SK-N-SH (cell line): ENCODE data around the gene DENND2C. TPM values are rescaled to one million over a fixed set of nuclear protein-coding genes. Genes with fewer than 3 reads are reported as not detected.

Experiments
- CTCF ChIA-PET: fragments of 300-600, 350-600 bp; formaldehyde crosslinking; extraction: SDS; loops from one replicate; lab custom pipeline; 2021; lab: Yijun Ruan, JAX
- POLR2A ChIA-PET: fragments of 350-600 bp; sonication (Branson Sonifier 250); formaldehyde crosslinking; extraction: SDS; loops from one replicate; lab custom pipeline; 2020; ENCODE audit warnings: antibody characterized with exemption, inconsistent platforms; lab: Yijun Ruan, JAX
- DNase-seq: peaks from one replicate; pipeline ENCODE4 v3.0.0; 2012
- H2AFZ ChIP-seq: fragments of 200-600 bp; sonication (generic); 2 replicates; pipeline ENCODE4 v1.8.1; 2016; ENCODE audit warnings: antibody characterized with exemption, mild to moderate bottlenecking, low read depth
- H3F3A ChIP-seq: fragments of 200-600 bp; sonication (generic); replicated peaks from 2 replicates; pipeline ENCODE3; 2016; ENCODE audit warnings: antibody characterized with exemption, mild to moderate bottlenecking; ENCODE audit not compliant: insufficient read depth
- H3K27ac ChIP-seq, 2 experiments: fragments of 200-500 bp in 1 of 2; fragments of 200-600 bp in 1 of 2; sonication (Bioruptor generic) in 1 of 2; sonication (generic), shearing (Covaris generic) in 1 of 2; 2 replicates each; pipeline versions ENCODE4 v1.5.1 to v1.6.1; 2014 to 2016; ENCODE audit warnings: low read depth in 2 of 2, inconsistent platforms in 1 of 2, low read length in 1 of 2, mild to moderate bottlenecking in 1 of 2, mixed read lengths in 1 of 2
- H3K27me3 ChIP-seq: fragments of 200-600 bp; sonication (generic), shearing (Covaris generic); 2 replicates; pipeline ENCODE4 v1.6.1; 2016; ENCODE audit warnings: mixed run types; ENCODE audit not compliant: insufficient read depth
- H3K36me3 ChIP-seq, 2 experiments: fragments of 200-500 bp in 1 of 2; fragments of 200-600 bp in 1 of 2; sonication (Bioruptor generic) in 1 of 2; sonication (generic) in 1 of 2; replicated peaks in 1 of 2; 2 replicates each; pipeline versions ENCODE3 to v1.5.1; 2014 to 2016; ENCODE audit warnings: low read length in 1 of 2, mild to moderate bottlenecking in 1 of 2; ENCODE audit not compliant: insufficient read depth in 2 of 2, control insufficient read depth in 1 of 2
- H3K4me1 ChIP-seq, 2 experiments: fragments of 200-500 bp in 1 of 2; fragments of 200-600 bp in 1 of 2; sonication (Bioruptor generic) in 1 of 2; sonication (generic), shearing (Covaris generic) in 1 of 2; 2 replicates each; pipeline versions ENCODE4 v1.5.1 to v1.6.1; 2014 to 2016; ENCODE audit warnings: low read depth in 1 of 2, low read length in 1 of 2, mixed run types in 1 of 2; ENCODE audit not compliant: insufficient read depth in 2 of 2, control insufficient read depth in 1 of 2
- H3K4me2 ChIP-seq: fragments of 200-600 bp; sonication (generic), shearing (Covaris generic); 2 replicates; pipeline ENCODE4 v1.6.1; 2017; ENCODE audit warnings: mixed run types
- H3K4me3 ChIP-seq, 2 experiments: fragments of 200-500 bp in 1 of 2; fragments of 200-600 bp in 1 of 2; sonication (Bioruptor generic) in 1 of 2; sonication (generic), shearing (Covaris generic) in 1 of 2; 2 replicates each; pipeline versions ENCODE4 v1.5.1 to v1.8.1; 2014 to 2016; ENCODE audit warnings: low read depth in 2 of 2, inconsistent platforms in 1 of 2, low read length in 1 of 2, mild to moderate bottlenecking in 1 of 2, mixed read lengths in 1 of 2, moderate library complexity in 1 of 2
- H3K79me2 ChIP-seq: fragments of 200-600 bp; sonication (generic); 2 replicates; pipeline ENCODE4 v1.8.1; 2017; ENCODE audit warnings: mild to moderate bottlenecking; ENCODE audit not compliant: insufficient read depth
- H3K9ac ChIP-seq: fragments of 200-600 bp; sonication (generic); 2 replicates; pipeline ENCODE4 v1.6.1; 2017; ENCODE audit warnings: mixed run types
- H3K9me2 ChIP-seq: fragments of 200-600 bp; sonication (generic); 2 replicates; pipeline ENCODE4 v1.6.1; 2017; ENCODE audit warnings: mixed run types
- H3K9me3 ChIP-seq: fragments of 200-600 bp; sonication (generic); 2 replicates; pipeline ENCODE4 v1.6.1; 2017; ENCODE audit warnings: mixed run types, mild to moderate bottlenecking, moderate library complexity
- H4K20me1 ChIP-seq: fragments of 200-600 bp; sonication (generic); 2 replicates; pipeline ENCODE4 v1.6.1; 2017; ENCODE audit warnings: mild to moderate bottlenecking, mixed run types; ENCODE audit not compliant: insufficient read depth
- CHD2 ChIP-seq: fragments of 150-350 bp; IDR thresholded peaks from 2 replicates; pipeline ENCODE4 v1.6.1; 2018; ENCODE audit warnings: low read length; ENCODE audit not compliant: partially characterized antibody
- FOSL2 ChIP-seq: IDR thresholded peaks from 2 replicates; pipeline ENCODE4 v1.4.0; 2012; ENCODE audit warnings: low read depth, mild to moderate bottlenecking, moderate library complexity, borderline replicate concordance
- FOXM1 ChIP-seq: IDR thresholded peaks from 2 replicates; pipeline ENCODE4 v1.4.0; 2012; ENCODE audit warnings: low read depth, mild to moderate bottlenecking
- GATA2 ChIP-seq: sonication (generic); formaldehyde crosslinking; IDR thresholded peaks from 2 replicates; pipeline ENCODE4 v1.5.0; 2020; ENCODE audit warnings: mild to moderate bottlenecking, missing genetic modification reagents
- JUND ChIP-seq: IDR thresholded peaks from 2 replicates; pipeline ENCODE4 v1.4.0; 2012
- MEF2A ChIP-seq: IDR thresholded peaks from 2 replicates; pipeline ENCODE4 v1.4.0; 2012; ENCODE audit warnings: low read depth, borderline replicate concordance
- MXI1 ChIP-seq: IDR thresholded peaks from 2 replicates; pipeline ENCODE4 v1.6.1; 2012; ENCODE audit warnings: mild to moderate bottlenecking, low read depth, low read length, improper control_type of control experiment
- POLR2AphosphoS5 ChIP-seq: IDR thresholded peaks from 2 replicates; pipeline ENCODE4 v1.6.1; 2012; ENCODE audit warnings: low read depth, low read length
- RAD21 ChIP-seq: IDR thresholded peaks from 2 replicates; pipeline ENCODE4 v1.6.1; 2012; ENCODE audit warnings: mild to moderate bottlenecking, low read length
- RCOR1 ChIP-seq: fragments of 150-350 bp; IDR thresholded peaks from 2 replicates; pipeline ENCODE4 v1.6.1; 2017; ENCODE audit warnings: antibody characterized with exemption, low read length
- RFX5 ChIP-seq: IDR thresholded peaks from 2 replicates; pipeline ENCODE4 v1.6.1; 2012; ENCODE audit warnings: mild to moderate bottlenecking, improper control_type of control experiment, low read length
- SMC3 ChIP-seq: IDR thresholded peaks from 2 replicates; pipeline ENCODE4 v1.6.1; 2012; ENCODE audit warnings: low read depth, low read length, improper control_type of control experiment
- TAF1 ChIP-seq: IDR thresholded peaks from 2 replicates; pipeline ENCODE4 v1.6.1; 2012; ENCODE audit warnings: low read depth, mild to moderate bottlenecking, low read length, moderate library complexity, borderline replicate concordance
- TEAD4 ChIP-seq: IDR thresholded peaks from 2 replicates; pipeline ENCODE4 v1.4.0; 2012; ENCODE audit warnings: mild to moderate bottlenecking, borderline replicate concordance; ENCODE audit not compliant: insufficient read depth
- YY1 ChIP-seq: IDR thresholded peaks from 2 replicates; pipeline ENCODE4 v1.4.0; 2012; ENCODE audit warnings: low read depth, mild to moderate bottlenecking
- whole genome bisulfite sequencing: methylation state at CpG from one replicate; pipeline ENCODE4 v1.1.6; 2017; ENCODE audit warnings: low lambda C conversion rate; 5-methylcytosine and 5-hydroxymethylcytosine counted together
- polyA plus RNA-seq, 3 experiments: library from polyadenylated mRNA; depleted of rRNA; stranded (reverse); fragments of >200 nt; gene quantifications; 2 replicates each; pipeline ENCODE4 v1.2.3, GENCODE V29; 2012
- TF ChIP-seq, protein P1 (sequence below): IDR thresholded peaks from 2 replicates; pipeline ENCODE4 v1.4.0; 2012; ENCODE audit warnings: low read depth
- TF ChIP-seq, protein P2 (sequence below): IDR thresholded peaks from 2 replicates; pipeline ENCODE4 v1.6.1; 2012; ENCODE audit warnings: mild to moderate bottlenecking, low read depth, low read length, moderate library complexity
- TF ChIP-seq, protein P3 (sequence below): fragments of 200-600 bp; sonication (generic); IDR thresholded peaks from 2 replicates; pipeline ENCODE4 v1.6.1; 2017; ENCODE audit warnings: antibody characterized with exemption, mild to moderate bottlenecking, moderate library complexity
- TF ChIP-seq, protein P4 (sequence below): fragments of 150-350 bp; IDR thresholded peaks from 2 replicates; pipeline ENCODE4 v1.6.1; 2016; ENCODE audit warnings: mild to moderate bottlenecking, low read depth, low read length

Gene DENND2C
- polyA plus RNA-seq, 1 of the 3 experiments (the other 2 are of a cell fraction): 0.03 TPM

DNA sequence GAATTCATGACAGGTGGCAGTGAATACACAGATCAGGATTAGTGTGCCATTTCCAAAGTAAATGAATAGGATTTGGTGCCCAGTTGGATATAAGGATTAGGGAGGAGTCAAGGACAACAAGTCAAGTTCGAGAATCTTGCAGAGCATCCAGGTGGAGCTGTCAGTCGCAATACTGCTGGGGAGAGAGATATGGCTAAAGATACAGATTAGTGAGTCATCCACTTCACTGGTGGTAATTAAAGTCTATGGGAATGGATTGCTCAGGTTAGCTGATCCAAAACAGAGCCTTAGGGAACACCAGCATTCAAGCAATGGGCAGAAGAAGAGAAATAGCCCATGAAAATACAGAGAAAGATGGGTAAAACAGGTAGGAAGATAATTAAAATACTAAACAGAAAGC lies 115.3 kb downstream of the DENND2C start:
- CTCF ChIA-PET: no interaction called here
- Histone ChIP-seq H3K9ac (no peak overlapping the region), H3K36me3 (no peaks in the 10 kb centered on the region), H4K20me1 (no peaks in the 10 kb centered on the region), H3K9me3 (no peaks in the 10 kb centered on the region), H3K9me2 (no peaks in the 10 kb centered on the region), H3K4me2 (no peak overlapping the region), H3K27ac (no peak overlapping the region), H3K27me3 (no peaks in the 10 kb centered on the region), H3K79me2 (no peaks in the 10 kb centered on the region), H3K4me3 (no peak overlapping the region), H2AFZ (no peak overlapping the region), H3F3A (peaks cover 4% of the 10 kb centered on the region), H3K4me1 (no peaks in the 10 kb centered on the region)
- DNase-seq: no peak
- TF ChIP-seq, protein P1, sequence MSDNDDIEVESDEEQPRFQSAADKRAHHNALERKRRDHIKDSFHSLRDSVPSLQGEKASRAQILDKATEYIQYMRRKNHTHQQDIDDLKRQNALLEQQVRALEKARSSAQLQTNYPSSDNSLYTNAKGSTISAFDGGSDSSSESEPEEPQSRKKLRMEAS: no peak
- TF ChIP-seq FOSL2 (no peak), MXI1 (no peak), RFX5 (no peak), GATA2 (no peak), TEAD4 (no peak), JUND (no peak), MEF2A (no peak), RCOR1 (no peak), SMC3 (no peak), RAD21 (no peak), POLR2AphosphoS5 (no peak), CHD2 (no peak), FOXM1 (no peak), YY1 (no peak), TAF1 (no peak)
- TF ChIP-seq, protein P2, sequence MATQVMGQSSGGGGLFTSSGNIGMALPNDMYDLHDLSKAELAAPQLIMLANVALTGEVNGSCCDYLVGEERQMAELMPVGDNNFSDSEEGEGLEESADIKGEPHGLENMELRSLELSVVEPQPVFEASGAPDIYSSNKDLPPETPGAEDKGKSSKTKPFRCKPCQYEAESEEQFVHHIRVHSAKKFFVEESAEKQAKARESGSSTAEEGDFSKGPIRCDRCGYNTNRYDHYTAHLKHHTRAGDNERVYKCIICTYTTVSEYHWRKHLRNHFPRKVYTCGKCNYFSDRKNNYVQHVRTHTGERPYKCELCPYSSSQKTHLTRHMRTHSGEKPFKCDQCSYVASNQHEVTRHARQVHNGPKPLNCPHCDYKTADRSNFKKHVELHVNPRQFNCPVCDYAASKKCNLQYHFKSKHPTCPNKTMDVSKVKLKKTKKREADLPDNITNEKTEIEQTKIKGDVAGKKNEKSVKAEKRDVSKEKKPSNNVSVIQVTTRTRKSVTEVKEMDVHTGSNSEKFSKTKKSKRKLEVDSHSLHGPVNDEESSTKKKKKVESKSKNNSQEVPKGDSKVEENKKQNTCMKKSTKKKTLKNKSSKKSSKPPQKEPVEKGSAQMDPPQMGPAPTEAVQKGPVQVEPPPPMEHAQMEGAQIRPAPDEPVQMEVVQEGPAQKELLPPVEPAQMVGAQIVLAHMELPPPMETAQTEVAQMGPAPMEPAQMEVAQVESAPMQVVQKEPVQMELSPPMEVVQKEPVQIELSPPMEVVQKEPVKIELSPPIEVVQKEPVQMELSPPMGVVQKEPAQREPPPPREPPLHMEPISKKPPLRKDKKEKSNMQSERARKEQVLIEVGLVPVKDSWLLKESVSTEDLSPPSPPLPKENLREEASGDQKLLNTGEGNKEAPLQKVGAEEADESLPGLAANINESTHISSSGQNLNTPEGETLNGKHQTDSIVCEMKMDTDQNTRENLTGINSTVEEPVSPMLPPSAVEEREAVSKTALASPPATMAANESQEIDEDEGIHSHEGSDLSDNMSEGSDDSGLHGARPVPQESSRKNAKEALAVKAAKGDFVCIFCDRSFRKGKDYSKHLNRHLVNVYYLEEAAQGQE: no peak
- TF ChIP-seq, protein P3, sequence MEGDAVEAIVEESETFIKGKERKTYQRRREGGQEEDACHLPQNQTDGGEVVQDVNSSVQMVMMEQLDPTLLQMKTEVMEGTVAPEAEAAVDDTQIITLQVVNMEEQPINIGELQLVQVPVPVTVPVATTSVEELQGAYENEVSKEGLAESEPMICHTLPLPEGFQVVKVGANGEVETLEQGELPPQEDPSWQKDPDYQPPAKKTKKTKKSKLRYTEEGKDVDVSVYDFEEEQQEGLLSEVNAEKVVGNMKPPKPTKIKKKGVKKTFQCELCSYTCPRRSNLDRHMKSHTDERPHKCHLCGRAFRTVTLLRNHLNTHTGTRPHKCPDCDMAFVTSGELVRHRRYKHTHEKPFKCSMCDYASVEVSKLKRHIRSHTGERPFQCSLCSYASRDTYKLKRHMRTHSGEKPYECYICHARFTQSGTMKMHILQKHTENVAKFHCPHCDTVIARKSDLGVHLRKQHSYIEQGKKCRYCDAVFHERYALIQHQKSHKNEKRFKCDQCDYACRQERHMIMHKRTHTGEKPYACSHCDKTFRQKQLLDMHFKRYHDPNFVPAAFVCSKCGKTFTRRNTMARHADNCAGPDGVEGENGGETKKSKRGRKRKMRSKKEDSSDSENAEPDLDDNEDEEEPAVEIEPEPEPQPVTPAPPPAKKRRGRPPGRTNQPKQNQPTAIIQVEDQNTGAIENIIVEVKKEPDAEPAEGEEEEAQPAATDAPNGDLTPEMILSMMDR: no peak
- TF ChIP-seq, protein P4, sequence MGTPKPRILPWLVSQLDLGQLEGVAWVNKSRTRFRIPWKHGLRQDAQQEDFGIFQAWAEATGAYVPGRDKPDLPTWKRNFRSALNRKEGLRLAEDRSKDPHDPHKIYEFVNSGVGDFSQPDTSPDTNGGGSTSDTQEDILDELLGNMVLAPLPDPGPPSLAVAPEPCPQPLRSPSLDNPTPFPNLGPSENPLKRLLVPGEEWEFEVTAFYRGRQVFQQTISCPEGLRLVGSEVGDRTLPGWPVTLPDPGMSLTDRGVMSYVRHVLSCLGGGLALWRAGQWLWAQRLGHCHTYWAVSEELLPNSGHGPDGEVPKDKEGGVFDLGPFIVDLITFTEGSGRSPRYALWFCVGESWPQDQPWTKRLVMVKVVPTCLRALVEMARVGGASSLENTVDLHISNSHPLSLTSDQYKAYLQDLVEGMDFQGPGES: no peak
- 93% methylated on average over 2 of the region's 2 CpGs for WGBS
- POLR2A ChIA-PET: no interaction called here
